ENCODE results near the gene NDST4.
A peak's percentile ranks its signal among the peaks of the same experiment; 100 is the strongest.

Gene NDST4

GRCh38 chr4:114907568-114907967, 205.9 kb downstream of the NDST4 start:
- no peak for DNase-seq (ENCODE audit: low read depth, low spot score)

DNA sequence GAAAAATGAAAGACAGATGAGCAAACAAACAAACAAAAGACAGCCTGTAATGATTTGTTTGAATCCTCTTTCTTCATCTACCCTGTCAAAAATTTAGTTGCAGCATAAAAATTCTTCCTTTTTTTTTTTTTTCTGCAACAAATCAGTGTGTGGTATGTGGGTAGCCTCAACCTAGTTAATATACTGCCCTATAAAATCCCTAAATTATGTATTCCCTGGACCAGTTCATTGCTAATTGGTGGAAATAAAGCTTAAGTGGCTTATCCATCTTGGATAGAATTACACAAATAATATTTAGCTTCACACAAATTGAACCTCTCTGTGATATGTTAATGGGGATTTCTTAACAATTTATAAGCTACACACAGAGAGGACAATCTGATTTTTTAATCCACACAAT, 208.4 kb downstream of the NDST4 start:
- DNase-seq (ENCODE audit: low read depth, low spot score) = no peak

GRCh38 chr4:114900934-114901333, 212.5 kb downstream of the NDST4 start:
- no peak for DNase-seq (ENCODE audit: low read depth, low spot score)

GRCh38 chr4:114890773-114891172, 222.6 kb downstream of the NDST4 start:
- no peak for DNase-seq (ENCODE audit: low read depth, low spot score)

DNA sequence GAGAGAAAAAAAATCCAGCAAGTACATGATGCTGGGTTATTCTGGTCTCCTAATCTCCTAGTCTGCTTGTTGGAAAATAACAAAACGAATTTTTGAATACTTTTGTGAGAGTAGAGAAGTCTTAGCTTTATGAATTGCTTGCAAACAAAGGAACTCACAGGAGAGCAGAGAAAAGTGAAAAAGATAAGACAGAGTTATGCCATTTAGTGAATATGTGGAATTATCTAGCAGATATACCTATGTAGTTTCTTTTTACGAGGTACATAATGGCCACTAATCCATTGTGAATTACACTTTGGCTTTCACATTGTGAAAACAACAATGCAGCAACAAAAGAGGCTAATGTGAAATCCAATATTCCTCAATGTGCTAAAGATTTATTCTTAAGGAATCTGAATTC, 226.7 kb downstream of the NDST4 start:
- no peak for DNase-seq (ENCODE audit: low read depth, low spot score)

DNA sequence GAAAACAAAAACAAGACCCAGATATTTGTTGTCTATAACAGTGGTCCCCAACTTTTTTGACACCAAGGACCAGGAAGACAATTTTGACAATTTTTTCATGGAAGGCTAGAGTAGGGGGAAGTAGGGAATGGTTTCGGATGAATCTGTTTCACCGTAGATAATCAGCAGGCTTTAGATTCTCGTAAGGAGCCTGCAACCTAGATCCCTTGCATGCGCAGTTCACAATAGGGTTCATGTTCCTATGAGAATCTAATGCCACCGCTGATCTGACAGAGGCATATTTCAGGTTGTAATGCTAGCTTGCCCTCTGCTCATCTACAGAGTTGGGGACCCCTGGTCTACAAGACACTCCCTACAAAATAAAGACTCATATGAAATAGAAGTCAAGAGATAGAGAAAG, 229.8 kb downstream of the NDST4 start:
- DNase-seq (ENCODE audit: low read depth, low spot score) = no peak

DNA sequence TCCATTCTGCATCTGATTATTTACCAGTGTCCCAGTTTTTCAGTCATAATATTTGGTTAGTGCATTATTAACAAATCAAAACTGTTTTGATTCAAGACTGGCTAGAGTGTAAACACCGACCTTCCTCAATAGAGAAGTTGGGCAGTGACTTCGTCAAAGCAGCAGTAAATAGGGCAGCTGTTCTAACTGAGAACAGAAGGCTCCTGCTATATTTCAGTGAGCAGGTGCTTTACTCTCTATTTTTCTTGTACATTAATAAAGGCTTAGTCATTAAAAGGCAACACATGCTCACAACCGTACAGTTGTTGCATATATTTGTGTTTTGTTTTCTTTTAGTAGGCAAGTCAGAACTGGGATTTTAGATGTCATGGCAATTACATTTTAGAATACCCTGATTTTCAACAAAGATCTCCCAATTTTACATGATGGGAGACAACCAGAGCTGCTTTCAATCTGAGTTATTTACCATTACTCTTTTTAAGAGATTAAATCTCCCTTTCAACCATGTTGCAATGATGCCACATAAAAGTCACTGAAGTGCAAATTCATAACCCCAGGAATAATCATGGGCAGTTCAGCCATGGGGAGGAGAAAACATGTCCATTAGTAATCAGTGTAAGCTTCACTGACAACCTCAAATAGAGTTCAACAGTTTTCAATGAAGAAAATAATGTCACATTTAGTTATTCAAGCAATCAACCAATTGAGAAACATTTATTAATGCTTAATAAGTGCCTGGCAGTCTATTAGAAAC, 233.3 kb downstream of the NDST4 start:
- DNase-seq (ENCODE audit: low read depth, low spot score) = no peak

DNA sequence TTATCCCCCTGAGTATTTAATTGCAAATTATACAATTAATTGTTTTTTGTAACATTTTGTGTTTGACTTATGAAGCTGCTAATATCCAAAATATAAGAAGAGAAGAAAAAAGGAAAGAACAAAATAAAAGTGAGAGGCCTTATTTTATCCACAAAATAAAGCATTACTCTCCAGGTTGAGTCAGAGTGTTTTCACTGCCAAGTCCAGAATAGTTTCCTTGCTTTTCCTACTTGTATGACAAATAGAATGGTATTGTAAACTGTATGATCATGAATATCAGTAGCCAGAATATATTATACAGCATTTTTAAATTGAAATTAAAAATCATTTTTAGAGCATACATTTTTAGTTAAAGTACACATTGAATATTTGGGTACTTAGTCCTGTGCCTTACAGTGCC, 237.8 kb downstream of the NDST4 start:
- DNase-seq (ENCODE audit: low read depth, low spot score) = peak; percentile 43

DNA sequence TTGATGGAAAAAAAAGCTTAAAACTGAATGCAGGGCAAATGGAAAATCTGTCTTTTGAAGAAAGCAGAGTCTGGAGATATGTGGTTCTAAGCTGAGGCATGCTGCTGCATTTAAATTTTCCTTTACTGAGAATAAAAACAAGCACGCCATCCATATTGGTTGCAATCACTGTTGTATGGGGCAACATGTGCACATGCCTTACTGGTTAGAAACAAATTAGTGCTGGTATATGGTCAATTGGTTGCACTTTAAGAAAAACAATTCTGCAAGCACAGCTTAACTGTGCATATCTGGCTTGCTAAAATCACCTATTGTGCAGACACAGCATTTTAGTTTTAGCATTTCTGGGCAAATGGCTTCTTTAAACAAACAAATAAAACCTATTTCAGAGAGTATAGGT, 239.1 kb downstream of the NDST4 start:
- no peak for DNase-seq (ENCODE audit: low read depth, low spot score)

DNA sequence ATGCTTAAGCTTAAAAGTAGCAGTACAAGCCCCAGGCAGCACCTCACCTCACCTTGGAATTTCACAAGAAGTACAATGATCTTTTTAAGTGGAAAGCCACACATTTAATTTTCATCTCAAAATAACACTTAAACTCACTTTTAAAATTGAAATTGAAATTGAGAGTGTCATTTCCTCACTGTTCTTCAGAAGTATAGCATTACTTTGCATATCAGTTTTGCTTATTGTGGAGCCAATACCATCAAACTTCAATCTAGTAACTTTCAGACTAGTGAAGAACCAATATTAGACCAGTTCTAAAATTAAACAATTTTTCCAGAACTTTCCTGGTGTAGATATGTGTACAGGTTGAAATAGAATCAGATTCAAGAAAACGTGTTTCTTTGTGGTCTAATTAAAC, 242.4 kb downstream of the NDST4 start:
- no peak for DNase-seq (ENCODE audit: low read depth, low spot score)

DNA sequence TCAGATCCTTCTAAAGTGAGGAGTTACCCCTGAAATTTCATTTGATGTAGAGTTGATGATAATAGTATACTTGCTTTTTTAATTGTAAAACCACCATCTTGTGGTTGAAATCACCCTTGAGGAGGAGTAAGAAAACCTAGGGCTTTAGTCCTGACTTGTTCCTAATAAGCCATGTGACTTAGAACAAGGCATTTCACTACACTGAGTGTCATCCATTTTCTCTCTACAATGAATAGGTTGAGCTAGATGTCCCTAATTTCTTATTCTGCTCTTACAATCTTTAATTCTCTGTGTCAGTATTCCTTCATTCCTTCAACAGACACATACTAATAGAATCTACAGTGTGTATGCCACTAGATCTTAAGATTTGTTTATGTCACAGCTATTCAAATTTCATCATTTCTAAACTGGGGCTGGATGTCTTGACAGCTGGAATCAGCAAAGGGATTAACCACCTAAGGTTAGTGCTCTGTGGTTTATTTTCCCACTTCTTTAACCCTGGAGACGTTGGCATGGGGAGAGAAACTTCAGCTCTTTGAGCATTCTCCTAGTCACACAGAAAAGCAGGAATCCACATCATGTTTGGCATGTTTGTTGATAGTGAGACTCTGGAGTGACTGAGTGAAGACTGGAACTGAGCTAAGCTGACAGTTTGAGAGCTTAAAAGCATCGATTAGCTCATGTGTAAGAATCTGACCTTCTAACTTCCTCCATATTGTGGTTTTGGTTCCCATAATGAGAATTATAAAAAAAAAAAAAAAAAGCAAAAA, 246.3 kb downstream of the NDST4 start:
- peak; percentile 11 for DNase-seq (ENCODE audit: low read depth, low spot score)

DNA sequence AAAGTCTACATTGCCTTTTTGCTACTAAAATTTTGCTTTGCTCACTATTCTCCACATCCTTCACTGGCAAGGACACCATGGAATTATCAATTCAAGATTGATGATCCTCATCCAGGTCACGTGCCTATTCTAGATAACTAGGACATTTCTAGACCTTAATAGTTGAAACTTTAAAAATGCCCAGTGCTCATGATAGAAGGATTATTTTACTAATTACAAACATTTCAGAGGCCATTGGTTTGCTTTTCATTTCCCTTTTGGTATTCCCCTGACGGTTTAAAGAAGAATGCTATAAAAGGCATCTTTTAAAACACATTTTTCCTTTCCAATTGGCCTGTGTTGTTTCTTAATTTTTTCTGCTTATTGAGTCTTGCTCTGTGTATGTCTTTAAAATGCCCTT, 249.4 kb downstream of the NDST4 start:
- DNase-seq (ENCODE audit: low read depth, low spot score) = no peak

GRCh38 chr4:114860786-114861185, 252.6 kb downstream of the NDST4 start:
- DNase-seq (ENCODE audit: low read depth, low spot score) = no peak

- DNase-seq (ENCODE audit: low read depth, low spot score) = no peak
These were observed 255.6 kb downstream of the NDST4 start for GRCh38 chr4:114857831-114858230.

DNA sequence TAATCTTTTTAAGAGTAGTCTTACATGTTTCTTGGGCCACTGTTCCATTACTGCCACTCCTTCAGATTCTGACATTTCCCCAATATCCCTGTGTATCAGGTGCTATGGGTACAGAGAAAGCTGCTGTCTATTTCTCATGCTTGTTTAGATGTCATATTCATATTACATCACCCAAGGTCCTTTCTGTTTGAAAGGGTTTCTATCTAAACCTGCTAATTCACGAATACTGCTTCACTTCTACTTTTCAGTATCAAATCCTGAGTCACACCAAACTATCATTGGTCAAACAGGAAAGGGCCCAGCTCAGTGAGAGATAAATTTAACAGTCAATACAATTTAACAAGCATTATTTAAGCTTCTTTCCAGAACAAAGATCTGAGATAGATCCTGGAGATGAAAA, 273.4 kb downstream of the NDST4 start:
- DNase-seq (ENCODE audit: low read depth, low spot score) = no peak

DNA sequence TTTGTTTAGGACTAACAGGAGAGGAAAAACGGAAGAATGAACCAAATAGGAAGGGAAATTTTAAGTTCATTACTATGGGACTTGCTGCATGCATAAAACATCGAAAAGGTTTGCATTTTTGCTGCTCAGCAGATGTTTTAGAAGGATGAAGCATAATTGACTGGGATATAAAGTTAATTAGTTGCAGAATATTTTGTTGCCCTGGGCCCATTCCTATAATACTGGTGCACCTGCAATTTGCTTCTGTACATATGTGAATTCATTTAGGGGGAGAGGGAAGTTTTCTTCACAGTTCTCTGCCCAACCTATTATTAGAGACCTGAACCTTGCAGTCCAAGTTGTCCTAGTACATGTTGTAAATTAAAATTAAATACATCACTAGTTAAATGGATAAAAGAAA, 282.8 kb downstream of the NDST4 start:
- DNase-seq (ENCODE audit: low read depth, low spot score) = no peak

DNA sequence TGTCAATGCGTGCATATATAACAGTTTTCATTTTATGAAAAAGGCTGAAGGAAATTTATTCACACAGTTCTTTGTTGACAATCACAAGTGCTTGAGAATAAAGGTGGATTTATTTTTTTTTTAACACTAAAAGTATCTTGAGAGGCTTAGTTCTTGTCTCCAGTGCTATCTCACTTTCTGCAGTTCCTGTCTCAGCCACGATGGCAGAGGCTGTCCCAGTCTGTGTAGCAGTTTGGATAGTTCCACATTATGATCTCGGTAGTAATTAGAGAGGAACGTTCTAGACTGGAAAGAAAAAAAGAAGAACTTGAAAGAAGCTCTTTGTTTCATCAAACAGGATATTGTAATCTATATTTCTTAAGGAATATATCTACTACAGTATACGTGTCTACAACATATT, 285.8 kb downstream of the NDST4 start:
- no peak for DNase-seq (ENCODE audit: low read depth, low spot score)

- no peak for DNase-seq (ENCODE audit: low read depth, low spot score)
These were observed 297.7 kb downstream of the NDST4 start for GRCh38 chr4:114815760-114816159.

GRCh38 chr4:114813961-114814360, 299.5 kb downstream of the NDST4 start:
- DNase-seq (ENCODE audit: low read depth, low spot score) = no peak

DNA sequence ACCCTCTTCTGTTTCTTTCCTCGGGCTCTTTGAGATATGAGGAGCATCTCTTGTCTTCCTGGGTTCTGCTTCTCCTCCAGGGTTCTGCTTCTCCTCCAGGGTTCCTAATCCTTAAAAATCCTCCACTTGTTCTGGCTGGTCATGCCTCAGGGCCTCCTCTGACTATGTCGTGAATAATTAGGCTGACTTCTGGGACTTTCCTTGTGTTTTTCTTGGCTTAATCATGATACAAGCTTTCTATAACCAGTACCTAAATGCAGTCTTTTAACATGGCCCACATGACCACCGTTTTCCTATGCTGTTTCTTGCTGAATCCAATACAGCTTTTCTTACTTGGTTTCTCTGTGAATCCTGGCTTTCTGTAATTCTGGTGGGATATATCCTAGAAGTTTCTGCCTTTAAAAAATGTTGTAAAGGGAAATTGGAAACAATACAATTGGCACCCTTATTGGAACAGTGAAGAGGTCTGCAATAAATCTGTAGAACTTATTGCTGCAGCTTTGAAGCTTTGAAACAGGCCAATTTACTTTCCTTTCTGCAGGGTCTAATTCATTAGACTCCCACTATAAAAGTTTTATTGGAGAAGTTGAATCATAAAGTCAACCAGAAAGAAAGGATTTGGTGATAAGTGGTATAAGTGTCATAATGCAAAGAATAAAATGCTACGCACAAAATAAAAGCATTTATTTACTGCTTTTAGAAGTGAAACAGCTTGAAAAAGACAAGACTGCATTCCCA, 301.7 kb downstream of the NDST4 start:
- no peak for DNase-seq (ENCODE audit: low read depth, low spot score)

- DNase-seq (ENCODE audit: low read depth, low spot score) = peak; percentile 23
These were observed 305.5 kb downstream of the NDST4 start for GRCh38 chr4:114807759-114808404.

- DNase-seq (ENCODE audit: low read depth, low spot score) = no peak
These were observed 306.1 kb downstream of the NDST4 start for GRCh38 chr4:114807357-114807756.
